ENCODE measurements around the gene SOHLH1. TPM values are rescaled to one million over a fixed set of nuclear protein-coding genes. Genes with fewer than 3 reads are reported as not detected.

Gene SOHLH1
- total and polyA plus RNA-seq, 10 of the 15 experiments (the other 5 are each of a cell fraction or from before 2014, with no cell fraction given): not detected

- Histone ChIP-seq H4K20me1 (ENCODE audit: control insufficient read depth, insufficient read depth) (no peaks in the 10 kb centered on the region), H3K9me3 (replicated peaks; ENCODE audit: control insufficient read depth, insufficient read depth, low read length) (no peaks in the 10 kb centered on the region), H3K4me1 (ENCODE audit: control insufficient read depth, insufficient read depth, low read length) (no peaks in the 10 kb centered on the region), H3K36me3 (ENCODE audit: control insufficient read depth in 2 of 2, insufficient read depth in 2 of 2, low read length in 1 of 2) (no peaks in the 10 kb centered on the region), H3K4me3 (no peak overlapping the region), H3K4me2 (ENCODE audit: control insufficient read depth, insufficient read depth) (no peak overlapping the region), H3K27ac (ENCODE audit: control insufficient read depth, insufficient read depth) (no peak overlapping the region), H2AFZ (ENCODE audit: control insufficient read depth, low read depth, low read length) (no peak overlapping the region), H3K9ac (ENCODE audit: control insufficient read depth, insufficient read depth, low read length) (no peak overlapping the region), H3K27me3 (replicated peaks in 1 of 2; ENCODE audit: control insufficient read depth in 2 of 2, insufficient read depth in 2 of 2, low read length in 1 of 2) (no peaks in the 10 kb centered on the region; a peak in 2 of 4 replicates), H3K79me2 (ENCODE audit: control insufficient read depth, insufficient read depth, low read length) (no peaks in the 10 kb centered on the region)
- CTCF ChIA-PET: no interaction called here
- no peak for ATAC-seq
- FAIRE-seq: no peak
- no peak for DNase-seq (ENCODE audit: low read depth, low spot score)
- no peak for TF ChIP-seq NR2F1 (conservative IDR thresholded peaks at IDR 0.05)
- no TSS peak for BruUV-seq (replicated peaks)
- in situ Hi-C loops (cut with MboI) (no loop called here), intact Hi-C loops (cut with micrococcal nuclease; ENCODE audit: unreplicated experiment) (no loop called here)
- RAD21 ChIA-PET (ENCODE audit: unreplicated experiment): no interaction called here
- POLR2A ChIA-PET: no interaction called here
- SMC1A ChIA-PET (ENCODE audit: uncharacterized antibody, unreplicated experiment): no interaction called here
- WGBS (ENCODE audit: insufficient coverage, insufficient replicate concordance, low lambda C conversion rate, missing lambda C conversion rate): 23% methylated on average over 11 of the region's 11 CpGs
Measured at GRCh38 chr9:135692410-135692809, 6.9 kb downstream of the SOHLH1 start.

DNA sequence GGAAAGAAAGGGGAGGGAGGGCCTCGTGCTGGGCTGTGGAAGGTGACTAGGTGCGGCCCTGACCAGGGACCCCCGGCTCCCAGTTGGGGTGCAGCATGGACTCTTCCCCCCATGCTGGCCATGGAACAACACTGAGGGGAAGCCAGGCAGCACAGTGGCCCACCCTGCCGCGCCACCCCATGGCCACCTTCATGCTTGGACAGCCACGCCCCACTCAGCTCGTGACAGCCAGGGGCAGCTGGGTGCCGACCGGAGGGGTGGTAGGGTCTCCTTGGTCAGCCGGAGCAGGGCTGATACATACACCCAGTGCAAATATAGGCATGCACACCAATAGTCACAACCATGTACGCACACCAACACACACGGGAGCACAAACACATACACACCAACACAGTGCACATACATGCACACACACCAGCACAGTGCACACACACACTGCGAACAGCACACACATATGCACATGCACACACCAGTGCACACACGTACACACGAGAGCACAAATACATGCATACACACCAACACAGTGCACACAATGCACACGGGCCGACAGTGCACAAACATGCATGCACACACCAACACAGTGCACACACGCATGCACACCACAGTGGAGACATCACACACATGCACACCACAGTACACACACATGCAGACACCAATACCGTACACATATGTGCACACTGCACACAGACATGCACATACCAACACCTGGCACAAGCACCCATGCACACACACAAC lies 8.3 kb downstream of the SOHLH1 start:
- Histone ChIP-seq H3K4me3 (no peak overlapping the region), H3K79me2 (ENCODE audit: control insufficient read depth, insufficient read depth, low read length) (no peaks in the 10 kb centered on the region), H3K4me1 (ENCODE audit: control insufficient read depth, insufficient read depth, low read length) (no peaks in the 10 kb centered on the region), H3K36me3 (ENCODE audit: control insufficient read depth in 2 of 2, insufficient read depth in 2 of 2, low read length in 1 of 2) (no peaks in the 10 kb centered on the region), H3K4me2 (ENCODE audit: control insufficient read depth, insufficient read depth) (no peak overlapping the region), H4K20me1 (ENCODE audit: control insufficient read depth, insufficient read depth) (no peaks in the 10 kb centered on the region), H3K27ac (ENCODE audit: control insufficient read depth, insufficient read depth) (no peak overlapping the region), H3K27me3 (replicated peaks in 1 of 2; ENCODE audit: control insufficient read depth in 2 of 2, insufficient read depth in 2 of 2, low read length in 1 of 2) (no peaks in the 10 kb centered on the region; a peak in 2 of 4 replicates), H2AFZ (ENCODE audit: control insufficient read depth, low read depth, low read length) (no peak overlapping the region), H3K9me3 (replicated peaks; ENCODE audit: control insufficient read depth, insufficient read depth, low read length) (no peaks in the 10 kb centered on the region), H3K9ac (ENCODE audit: control insufficient read depth, insufficient read depth, low read length) (no peak overlapping the region)
- TF ChIP-seq ZNF592 (IDR thresholded peaks at IDR 0.05) (no peak), NR2C2 (IDR thresholded peaks at IDR 0.05; ENCODE audit: borderline replicate concordance, control insufficient read depth, insufficient read length, low read depth) (no peak), TCF12 (IDR thresholded peaks at IDR 0.05; ENCODE audit: low read depth, low read length) (no peak), CBX3 (IDR thresholded peaks at IDR 0.05; ENCODE audit: borderline replicate concordance, low read depth) (no peak), FOXM1 (IDR thresholded peaks at IDR 0.05; ENCODE audit: low read depth, low read length) (no peak), NFXL1 (IDR thresholded peaks at IDR 0.05; ENCODE audit: borderline replicate concordance) (no peak), NR2C1 (IDR thresholded peaks at IDR 0.05) (no peak), POLR2A (IDR thresholded peaks at IDR 0.05; ENCODE audit: low read depth, low read length) (no peak), CREB1 (IDR thresholded peaks at IDR 0.05; ENCODE audit: low read depth) (no peak), ZZZ3 (IDR thresholded peaks at IDR 0.05; ENCODE audit: control insufficient read depth, insufficient read length, low read depth) (no peak), USF1 (IDR thresholded peaks at IDR 0.05; ENCODE audit: borderline replicate concordance, extremely low read length, insufficient read depth, low read depth, low read length) (no peak)
- CTCF ChIA-PET: no interaction called here
- FAIRE-seq: no peak
- no TSS peak for BruUV-seq (replicated peaks)
- 44% methylated on average over 19 of the region's 19 CpGs for WGBS (ENCODE audit: insufficient coverage, insufficient replicate concordance, low lambda C conversion rate, missing lambda C conversion rate)
- in situ Hi-C loops (cut with MboI): no loop called here
- SMC1A ChIA-PET (ENCODE audit: uncharacterized antibody, unreplicated experiment): no interaction called here
- DNase-seq (ENCODE audit: low read depth, low spot score): no peak
- RAD21 ChIA-PET (ENCODE audit: unreplicated experiment): no interaction called here
- POLR2A ChIA-PET: no interaction called here
- intact Hi-C loops (cut with micrococcal nuclease; ENCODE audit: unreplicated experiment): no loop called here
- no peak for ATAC-seq

All from GM12878 (cell line).